Erythroblast (primary cell): ENCODE measurements around the gene SLC7A4.

ENCODE experiments used
- GATA1 ChIP-seq: IDR thresholded peaks from 2 replicates; pipeline ENCODE4 v1.6.1; 2011; ENCODE audit warnings: low read depth, mild to moderate bottlenecking, control low read depth, low read length, moderate library complexity
- POLR2A ChIP-seq: IDR thresholded peaks from 2 replicates; pipeline ENCODE4 v1.6.1; 2011; ENCODE audit warnings: mild to moderate bottlenecking, low read length

DNA sequence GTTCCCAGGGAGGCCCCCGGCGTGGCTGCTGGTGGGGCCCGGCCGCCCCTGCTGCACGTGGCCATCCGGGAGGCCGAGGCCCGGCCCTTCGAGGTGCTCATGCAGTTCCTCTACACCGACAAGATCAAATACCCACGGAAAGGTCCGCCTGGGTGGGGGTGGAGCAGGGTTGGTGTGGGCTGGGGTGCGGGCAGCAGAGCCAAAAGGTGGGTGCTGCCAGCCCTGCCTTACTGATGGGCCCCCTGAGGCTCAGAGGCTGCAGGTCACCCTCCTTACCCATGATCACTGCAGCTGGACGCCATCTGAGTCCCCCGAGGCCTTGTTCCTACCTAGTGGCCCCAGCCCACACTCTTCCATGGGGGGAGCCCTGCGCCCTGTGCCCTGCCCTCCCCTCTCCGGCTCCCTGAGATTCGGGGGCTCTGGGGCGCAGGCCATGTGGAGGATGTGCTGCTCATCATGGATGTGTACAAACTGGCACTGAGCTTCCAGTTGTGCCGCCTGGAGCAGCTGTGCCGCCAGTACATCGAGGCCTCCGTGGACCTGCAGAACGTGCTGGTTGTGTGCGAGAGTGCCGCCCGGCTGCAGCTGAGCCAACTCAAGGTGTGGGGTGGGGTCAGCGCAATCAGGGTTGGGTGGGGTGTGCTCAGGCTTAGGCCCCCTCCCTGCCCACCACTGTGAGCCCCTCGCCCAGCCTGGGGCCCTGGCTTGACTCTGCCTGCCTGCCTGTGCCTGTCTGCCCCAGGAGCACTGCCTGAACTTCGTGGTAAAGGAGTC, 38.0 kb downstream of the SLC7A4 start:
- TF ChIP-seq POLR2A = no peak
- TF ChIP-seq GATA1 = no peak
